Measurements from ENCODE around the gene EFNA2.

EFNA2 gene

GRCh38 chr19:1275976-1276627, 9.6 kb upstream of the EFNA2 start:
- H3K9ac ChIP-seq: no peak overlapping the region
- H3K4me1 ChIP-seq: peaks cover 26% of the 10 kb centered on the region
- H3K4me2 ChIP-seq (ENCODE audit: low read length): peak overlapping the region; percentile 97
- H3K4me3 ChIP-seq (ENCODE audit: low read depth, low read length): peak overlapping the region; percentile 82
- peak overlapping the region; percentile 83 for H2AFZ ChIP-seq
- H3K27me3 ChIP-seq (ENCODE audit: control insufficient read depth, insufficient read depth, low read length): no peaks in the 10 kb centered on the region
- H3K79me2 ChIP-seq: peaks cover 22% of the 10 kb centered on the region
- H3K36me3 ChIP-seq (ENCODE audit: control insufficient read depth, insufficient read depth, low read length): no peaks in the 10 kb centered on the region
- TF ChIP-seq CTCF (IDR thresholded peaks at IDR 0.05): no peak
- H3K27ac ChIP-seq: peak overlapping the region; percentile 97
- no peaks in the 10 kb centered on the region for H3K9me3 ChIP-seq (ENCODE audit: control insufficient read depth, low read length)

GRCh38 chr19:1276628-1277022, 9.0 kb upstream of the EFNA2 start:
- TF ChIP-seq CTCF (IDR thresholded peaks at IDR 0.05): no peak
- Histone ChIP-seq H3K27ac (no peak overlapping the region), H2AFZ (no peak overlapping the region), H3K79me2 (peaks cover 17% of the 10 kb centered on the region), H3K4me1 (peaks cover 21% of the 10 kb centered on the region), H3K9me3 (ENCODE audit: control insufficient read depth, low read length) (no peaks in the 10 kb centered on the region), H3K9ac (no peak overlapping the region), H3K27me3 (ENCODE audit: control insufficient read depth, insufficient read depth, low read length) (no peaks in the 10 kb centered on the region), H3K4me3 (ENCODE audit: low read depth, low read length) (no peak overlapping the region), H3K36me3 (ENCODE audit: control insufficient read depth, insufficient read depth, low read length) (no peaks in the 10 kb centered on the region), H3K4me2 (ENCODE audit: low read length) (peak overlapping the region; percentile 97)

- H3K79me2 ChIP-seq: peaks cover 13% of the 10 kb centered on the region
- no peaks in the 10 kb centered on the region for H3K27me3 ChIP-seq (ENCODE audit: control insufficient read depth, insufficient read depth, low read length)
- no peak overlapping the region for H3K4me2 ChIP-seq (ENCODE audit: low read length)
- no peak overlapping the region for H2AFZ ChIP-seq
- no peak overlapping the region for H3K4me3 ChIP-seq (ENCODE audit: low read depth, low read length)
- peaks cover 17% of the 10 kb centered on the region for H3K4me1 ChIP-seq
- no peak for TF ChIP-seq CTCF (IDR thresholded peaks at IDR 0.05)
- no peaks in the 10 kb centered on the region for H3K9me3 ChIP-seq (ENCODE audit: control insufficient read depth, low read length)
- no peak overlapping the region for H3K9ac ChIP-seq
- no peak overlapping the region for H3K27ac ChIP-seq
- H3K36me3 ChIP-seq (ENCODE audit: control insufficient read depth, insufficient read depth, low read length): no peaks in the 10 kb centered on the region
Observed at GRCh38 chr19:1277061-1277460, 8.6 kb upstream of the EFNA2 start.

- peaks cover 17% of the 10 kb centered on the region for H3K4me1 ChIP-seq
- H3K27me3 ChIP-seq (ENCODE audit: control insufficient read depth, insufficient read depth, low read length): no peaks in the 10 kb centered on the region
- no peak overlapping the region for H3K27ac ChIP-seq
- no peak for TF ChIP-seq CTCF (IDR thresholded peaks at IDR 0.05)
- no peak overlapping the region for H2AFZ ChIP-seq
- no peaks in the 10 kb centered on the region for H3K36me3 ChIP-seq (ENCODE audit: control insufficient read depth, insufficient read depth, low read length)
- H3K9ac ChIP-seq: no peak overlapping the region
- no peak overlapping the region for H3K4me3 ChIP-seq (ENCODE audit: low read depth, low read length)
- H3K4me2 ChIP-seq (ENCODE audit: low read length): no peak overlapping the region
- H3K79me2 ChIP-seq: peaks cover 5% of the 10 kb centered on the region
- H3K9me3 ChIP-seq (ENCODE audit: control insufficient read depth, low read length): no peaks in the 10 kb centered on the region
Observed at GRCh38 chr19:1278074-1278473, 7.6 kb upstream of the EFNA2 start.
